NCI-H774 (cell line): Measurements from ENCODE around the gene PIGM.

Source experiments
- DNase-seq: peaks from one replicate; lab custom pipeline; 2025; lab: John Stamatoyannopoulos, UW

Gene PIGM

GRCh38 chr1:159988006-159988405 is 43.8 kb downstream of the PIGM start:
- DNase-seq, result no peak

GRCh38 chr1:159987186-159987585 is 44.6 kb downstream of the PIGM start:
- no peak for DNase-seq

- DNase-seq, result no peak
Observed at GRCh38 chr1:159986531-159986930, 45.3 kb downstream of the PIGM start.

- no peak for DNase-seq
Observed at GRCh38 chr1:159986093-159986492, 45.7 kb downstream of the PIGM start.

GRCh38 chr1:159985473-159985872 is 46.3 kb downstream of the PIGM start:
- DNase-seq, result no peak

GRCh38 chr1:159983681-159984080 is 48.1 kb downstream of the PIGM start:
- no peak for DNase-seq

- DNase-seq, result no peak
Observed at GRCh38 chr1:159982280-159982679, 49.5 kb downstream of the PIGM start.

GRCh38 chr1:159981351-159982055 is 50.3 kb downstream of the PIGM start:
- DNase-seq, result no peak

GRCh38 chr1:159980786-159981185 is 51.0 kb downstream of the PIGM start:
- no peak for DNase-seq

- no peak for DNase-seq
Observed at GRCh38 chr1:159980076-159980475, 51.7 kb downstream of the PIGM start.

GRCh38 chr1:159979257-159979656 is 52.5 kb downstream of the PIGM start:
- no peak for DNase-seq

- DNase-seq, result no peak
Observed at GRCh38 chr1:159978107-159978398, 53.7 kb downstream of the PIGM start.

- no peak for DNase-seq
Observed at GRCh38 chr1:159977364-159978106, 54.3 kb downstream of the PIGM start.
